Type B pancreatic cell (in vitro differentiated cells): ENCODE results near the gene SLC26A8. TPM values are rescaled to one million over a fixed set of nuclear protein-coding genes. Genes with fewer than 3 reads are reported as not detected.
"Not testable (repeated sequence)": the region's sequence is repeated elsewhere in the genome, so short reads cannot be mapped to it uniquely, and the experiment has no call there.

ENCODE experiments used
- DNase-seq: peaks from one replicate; pipeline ENCODE4 v3.0.0; 2021; ENCODE audit warnings: mixed read lengths; ENCODE audit not compliant: unreplicated experiment; ENCODE audit errors: extremely low spot score
- H3K27ac Mint-ChIP-seq: 2 replicates; pipeline ENCODE4 v1.8.0; 2021; ENCODE audit warnings: mild to moderate bottlenecking, mixed read lengths
- H3K27me3 Mint-ChIP-seq: 2 replicates; pipeline ENCODE4 v1.8.0; 2021; ENCODE audit warnings: mixed read lengths
- H3K36me3 Mint-ChIP-seq: 2 replicates; pipeline ENCODE4 v1.8.0; 2021; ENCODE audit warnings: mixed read lengths
- H3K4me1 Mint-ChIP-seq: one replicate; pipeline ENCODE4 v1.8.0; 2021; ENCODE audit warnings: mixed read lengths; ENCODE audit not compliant: unreplicated experiment
- H3K4me3 Mint-ChIP-seq: 2 replicates; pipeline ENCODE4 v1.8.0; 2021; ENCODE audit warnings: mild to moderate bottlenecking, mixed read lengths
- H3K9me3 Mint-ChIP-seq: 2 replicates; pipeline ENCODE4 v1.8.0; 2021; ENCODE audit warnings: mixed read lengths
- CTCF ChIP-seq: fragments of 200-600 bp; sonication (generic); conservative IDR thresholded peaks from 2 replicates; pipeline ENCODE4 v1.5.0; 2021; ENCODE audit warnings: antibody characterized with exemption, mild to moderate bottlenecking
- total RNA-seq: library from RNA; stranded (reverse); gene quantifications from 2 replicates; pipeline ENCODE4 v1.2.1, GENCODE V29; 2021; ENCODE audit warnings: low replicate concordance

The SLC26A8 gene
- total RNA-seq, 1 donor from 2014 or later: not detected

GRCh38 chr6:36015666-36016065 lies 8.8 kb downstream of the SLC26A8 start:
- Mint-ChIP-seq H3K9me3 (no peaks in the 10 kb centered on the region), H3K36me3 (no peaks in the 10 kb centered on the region), H3K4me3 (no peak overlapping the region), H3K27ac (no peak overlapping the region), H3K27me3 (no peaks in the 10 kb centered on the region), H3K4me1 (no peaks in the 10 kb centered on the region)
- TF ChIP-seq CTCF: no peak
- DNase-seq: no peak

GRCh38 chr6:36000451-36000850 lies 24.0 kb downstream of the SLC26A8 start:
- H3K36me3 Mint-ChIP-seq: no peaks in the 10 kb centered on the region
- TF ChIP-seq CTCF: no peak
- no peak overlapping the region for H3K27ac Mint-ChIP-seq
- DNase-seq: no peak
- H3K27me3 Mint-ChIP-seq: no peaks in the 10 kb centered on the region
- H3K4me3 Mint-ChIP-seq: no peak overlapping the region
- no peaks in the 10 kb centered on the region for H3K9me3 Mint-ChIP-seq
- no peaks in the 10 kb centered on the region for H3K4me1 Mint-ChIP-seq

- Mint-ChIP-seq H3K27me3 (no peaks in the 10 kb centered on the region), H3K36me3 (no peaks in the 10 kb centered on the region), H3K4me3 (no peak overlapping the region), H3K9me3 (no peaks in the 10 kb centered on the region), H3K4me1 (no peaks in the 10 kb centered on the region), H3K27ac (no peak overlapping the region)
- DNase-seq: no peak
- no peak for TF ChIP-seq CTCF
Measured at GRCh38 chr6:35993150-35993549, 31.3 kb downstream of the SLC26A8 start.

- not testable (repeated sequence) for H3K36me3 Mint-ChIP-seq, H3K4me3 Mint-ChIP-seq
Measured at GRCh38 chr6:35988047-35988446, 36.4 kb downstream of the SLC26A8 start.

GRCh38 chr6:35984701-35985100 lies 39.7 kb downstream of the SLC26A8 start:
- peaks cover 6% of the 10 kb centered on the region for H3K27me3 Mint-ChIP-seq
- H3K36me3 Mint-ChIP-seq: no peaks in the 10 kb centered on the region
- H3K4me3 Mint-ChIP-seq: no peak overlapping the region
- no peak overlapping the region for H3K27ac Mint-ChIP-seq
- H3K4me1 Mint-ChIP-seq: no peaks in the 10 kb centered on the region
- TF ChIP-seq CTCF: no peak
- DNase-seq: no peak
- H3K9me3 Mint-ChIP-seq: no peaks in the 10 kb centered on the region

More at GRCh38 chr6:35988047-35988446, 36.4 kb downstream of the SLC26A8 start:
- not testable (repeated sequence) for H3K27me3 Mint-ChIP-seq, H3K4me1 Mint-ChIP-seq, H3K27ac Mint-ChIP-seq, DNase-seq, H3K9me3 Mint-ChIP-seq

- no peak for TF ChIP-seq CTCF
- H3K36me3 Mint-ChIP-seq: no peaks in the 10 kb centered on the region
- no peaks in the 10 kb centered on the region for H3K9me3 Mint-ChIP-seq
- no peak overlapping the region for H3K4me3 Mint-ChIP-seq
- H3K27ac Mint-ChIP-seq: no peak overlapping the region
- no peaks in the 10 kb centered on the region for H3K4me1 Mint-ChIP-seq
- peaks cover 6% of the 10 kb centered on the region for H3K27me3 Mint-ChIP-seq
- no peak for DNase-seq
Measured at GRCh38 chr6:35980991-35981645, 43.3 kb downstream of the SLC26A8 start.

GRCh38 chr6:35980126-35980525 lies 44.3 kb downstream of the SLC26A8 start:
- H3K36me3 Mint-ChIP-seq, H3K4me1 Mint-ChIP-seq, H3K27me3 Mint-ChIP-seq, H3K9me3 Mint-ChIP-seq, DNase-seq, H3K27ac Mint-ChIP-seq, H3K4me3 Mint-ChIP-seq: not testable (repeated sequence)
